ENCODE results near the gene DHFR.

DHFR gene

DNA sequence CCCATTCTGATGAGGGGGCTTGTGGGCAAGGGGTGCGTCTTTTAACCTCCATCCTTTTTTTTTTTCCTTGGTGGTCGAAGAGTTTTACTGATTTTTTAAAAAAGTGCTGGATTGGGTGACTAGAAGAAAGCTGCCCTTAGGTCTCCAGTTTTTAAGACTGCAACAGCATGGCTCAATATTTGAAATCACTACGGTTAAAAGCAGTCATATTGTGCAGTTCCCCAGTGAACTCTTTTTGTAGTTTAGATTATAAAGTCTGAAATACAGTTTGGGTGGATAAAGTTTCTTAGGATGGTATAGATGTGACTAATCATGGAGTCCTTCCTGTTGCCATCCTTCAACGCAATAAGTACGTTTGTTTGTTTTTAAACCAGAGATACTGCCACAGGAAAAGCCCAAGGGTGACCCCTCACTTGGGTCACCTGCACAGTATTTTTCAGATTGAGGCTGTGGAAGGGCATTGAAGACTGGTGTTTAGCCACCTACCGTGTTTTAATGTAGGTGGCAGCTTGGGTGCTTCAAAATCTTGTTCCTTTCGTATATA lies 520 bp upstream of the DHFR start:
- no peak for DNase-seq (ENCODE audit: low read depth in 3 of 3)

DNA sequence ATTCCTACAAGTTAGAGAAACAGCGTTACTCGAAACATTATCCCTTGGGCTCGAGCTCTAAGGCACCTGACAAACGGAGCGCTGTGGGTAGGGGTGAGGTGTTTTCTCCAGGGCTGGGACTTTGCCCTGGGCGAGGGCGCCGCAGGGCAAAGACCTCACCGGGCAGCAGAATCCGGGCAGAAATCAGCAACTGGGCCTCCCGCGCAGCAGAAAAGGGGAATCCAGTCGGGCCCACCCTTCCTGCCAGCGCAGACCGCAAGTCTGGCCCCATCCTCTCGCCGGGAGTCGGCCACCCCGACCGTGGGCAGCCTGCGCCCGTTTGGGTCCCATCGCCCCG lies 761 bp downstream of the DHFR start:
- DNase-seq (ENCODE audit: low read depth in 3 of 3) = peak in 2 of 3 donors; percentile 11 to 17

DNA sequence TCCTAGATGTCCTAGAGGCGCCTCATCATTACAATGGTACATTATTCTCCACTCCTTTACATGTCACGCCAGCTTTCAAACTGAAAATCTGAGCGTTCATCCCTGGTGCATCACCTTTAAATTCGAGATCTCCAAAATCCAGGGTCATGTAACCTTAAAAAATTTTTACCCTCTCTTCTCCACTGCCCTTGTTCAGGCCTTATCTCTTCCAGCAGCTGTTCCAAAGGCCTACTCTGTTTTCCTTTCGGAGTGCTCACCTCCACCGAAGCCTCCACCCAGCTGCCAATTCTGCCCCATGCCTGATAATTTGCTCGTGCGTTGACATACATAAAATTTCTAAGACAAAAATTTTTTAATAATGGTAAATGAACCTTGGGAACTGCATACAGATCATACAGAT lies 1.3 kb downstream of the DHFR start:
- no peak for DNase-seq (ENCODE audit: low read depth in 3 of 3)

DNA sequence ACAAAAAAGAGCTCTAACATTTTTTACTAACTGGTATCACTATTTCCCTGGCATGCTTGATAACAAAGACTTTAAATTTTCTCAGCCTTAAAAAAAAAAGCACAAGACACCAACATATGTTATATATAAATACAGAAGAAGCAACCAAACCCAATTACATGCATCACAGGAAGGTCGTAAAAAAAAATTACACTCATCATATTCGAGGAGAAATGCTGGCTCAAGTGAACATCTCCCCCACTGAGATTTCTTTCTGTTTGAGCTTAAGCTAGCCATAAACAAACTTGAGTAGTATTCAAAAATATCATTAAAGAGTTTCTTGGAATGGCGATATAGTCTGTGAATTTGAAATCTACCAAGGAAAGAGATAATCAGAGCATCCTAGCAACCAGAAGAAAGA lies 7.9 kb downstream of the DHFR start:
- DNase-seq (ENCODE audit: low read depth in 3 of 3) = no peak

DNA sequence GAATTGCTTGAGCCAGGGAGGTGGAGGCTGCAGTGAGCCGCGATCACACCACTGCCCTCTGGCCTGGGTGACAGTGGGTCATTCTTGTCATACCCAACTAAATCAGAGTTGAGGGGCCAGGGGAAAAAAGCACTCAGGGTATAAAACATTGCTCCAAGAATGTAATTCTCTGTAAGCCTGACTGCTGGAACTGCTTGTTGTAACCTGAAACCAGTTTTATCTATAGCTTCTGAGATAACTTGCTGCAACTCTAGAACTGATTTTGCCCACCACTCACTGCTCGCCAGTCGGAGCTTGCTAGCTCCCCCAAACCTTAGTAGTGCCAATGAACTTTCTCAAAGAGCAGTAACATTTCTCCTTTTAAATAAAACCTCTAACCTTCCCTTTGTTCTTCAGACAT lies 9.9 kb downstream of the DHFR start:
- DNase-seq (ENCODE audit: low read depth in 3 of 3) = no peak

DNA sequence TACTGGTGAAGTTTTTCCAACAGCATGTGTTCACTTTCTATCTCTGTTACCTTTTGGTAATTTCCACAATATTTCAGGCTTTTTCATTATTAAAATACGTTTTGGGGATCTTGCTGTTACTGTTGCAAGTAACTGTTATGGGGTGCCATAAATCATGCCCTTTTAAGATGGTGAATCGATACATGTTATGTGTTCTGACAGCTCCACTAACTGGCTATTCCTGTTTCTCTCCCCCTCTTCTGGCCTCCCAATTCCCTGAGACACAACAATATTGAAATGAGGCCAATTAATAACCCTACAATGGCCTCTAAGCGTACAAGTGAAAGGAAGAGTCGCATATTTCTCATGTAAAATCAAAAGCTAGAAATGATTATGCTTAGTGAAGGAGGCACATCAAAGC lies 13.4 kb downstream of the DHFR start:
- DNase-seq (ENCODE audit: low read depth in 3 of 3) = no peak

DNA sequence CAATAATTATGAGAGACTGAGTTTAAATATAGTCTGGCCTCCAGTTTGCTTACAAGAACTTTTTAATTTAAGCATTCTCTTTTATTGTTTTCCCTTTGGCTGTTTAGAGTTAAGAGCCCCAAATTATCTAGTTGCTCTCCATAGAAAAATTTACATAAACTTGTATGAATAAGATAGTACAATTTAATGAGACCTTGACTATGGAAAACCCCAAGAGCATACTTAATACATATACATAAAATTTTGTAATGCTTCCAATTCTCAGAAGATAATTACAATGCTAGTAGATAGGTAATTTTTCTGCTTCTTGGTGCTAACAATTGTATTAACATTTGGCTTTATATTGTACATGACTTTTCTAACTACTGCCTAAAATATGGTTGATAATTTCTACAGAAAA lies 20.6 kb downstream of the DHFR start:
- no peak for DNase-seq (ENCODE audit: low read depth in 3 of 3)

DNA sequence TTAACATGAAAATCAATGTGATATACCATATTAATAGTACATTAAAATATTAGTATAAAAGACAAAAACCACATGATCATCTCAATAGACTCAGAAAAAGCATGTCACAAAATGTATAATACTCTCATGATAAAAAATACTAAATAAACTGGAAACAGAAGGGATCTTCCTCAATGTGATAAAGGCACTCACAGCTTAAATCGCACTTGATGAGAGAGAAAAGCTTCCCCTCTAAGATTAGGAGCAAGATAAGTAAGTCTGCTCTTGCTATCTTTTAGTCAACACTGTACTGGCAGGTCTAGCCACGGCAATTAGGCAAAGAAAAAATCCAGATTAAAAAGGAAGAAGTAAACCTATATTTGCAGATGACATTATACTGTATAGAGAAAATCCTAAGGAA lies 22.1 kb downstream of the DHFR start:
- no peak for DNase-seq (ENCODE audit: low read depth in 3 of 3)

DNA sequence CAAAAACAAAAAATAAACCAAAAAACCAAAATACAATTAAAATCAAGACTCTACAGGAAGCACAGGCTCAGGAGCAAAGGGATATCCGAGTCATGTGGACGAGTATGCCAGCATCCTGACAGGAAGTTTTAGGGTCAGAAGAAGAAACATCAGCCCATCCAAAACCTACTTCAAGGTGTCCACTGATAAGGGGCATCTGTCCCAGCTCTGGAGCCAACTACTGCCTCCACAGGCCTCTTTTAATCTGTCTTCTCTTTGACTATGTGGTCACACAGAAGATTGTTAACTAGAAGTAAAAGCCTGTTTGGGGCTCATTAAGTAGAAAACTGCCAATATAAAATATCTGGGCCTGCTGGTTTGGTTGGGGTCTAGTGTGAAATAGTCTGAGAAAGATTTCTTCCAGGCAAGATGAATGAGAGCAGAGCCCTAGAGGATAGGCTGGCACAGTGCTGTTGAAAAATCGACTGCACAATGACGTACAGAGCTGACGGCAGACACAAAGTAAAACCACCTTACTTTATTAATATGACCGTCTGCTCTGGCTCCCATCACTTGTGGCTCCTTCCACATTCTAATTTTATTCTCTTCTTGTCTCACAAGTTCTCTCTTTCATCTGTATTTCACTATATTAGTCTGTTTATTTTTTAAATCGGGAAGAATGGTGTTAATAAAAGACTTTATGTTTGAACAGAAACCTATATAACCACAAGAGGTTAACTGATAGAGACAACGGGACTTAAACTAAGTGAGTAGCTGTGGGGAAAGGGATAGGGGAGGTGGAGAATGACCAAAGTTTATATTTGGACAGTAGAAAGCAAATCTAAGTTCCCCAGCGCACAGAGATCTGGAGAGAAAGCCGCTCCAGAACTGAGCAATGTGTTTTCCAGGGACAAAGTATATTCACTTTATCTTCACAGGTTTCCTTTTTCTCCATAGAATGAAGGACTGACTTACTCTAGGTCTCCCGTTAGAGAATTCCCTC lies 23.2 kb downstream of the DHFR start:
- no peak for DNase-seq (ENCODE audit: low read depth in 3 of 3)

DNA sequence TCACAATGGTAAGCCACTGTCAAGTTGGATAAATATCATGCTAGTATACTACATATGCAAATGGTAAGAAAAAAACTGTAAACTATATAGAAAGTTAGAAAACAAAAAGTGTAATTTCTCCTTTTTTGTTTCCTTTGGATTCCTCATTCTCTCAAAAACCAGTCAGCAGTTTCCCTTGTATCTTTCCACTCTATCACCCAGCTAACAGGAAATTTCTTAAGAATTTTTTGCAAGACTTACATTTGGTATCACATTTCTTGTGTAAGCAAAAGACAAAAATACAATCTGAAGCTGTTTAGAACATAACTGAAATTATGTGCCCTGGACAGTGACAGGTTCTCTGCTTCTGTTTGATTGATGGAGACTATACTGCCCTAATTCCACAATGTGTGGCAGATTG lies 25.5 kb downstream of the DHFR start:
- DNase-seq (ENCODE audit: low read depth in 3 of 3) = no peak

DNA sequence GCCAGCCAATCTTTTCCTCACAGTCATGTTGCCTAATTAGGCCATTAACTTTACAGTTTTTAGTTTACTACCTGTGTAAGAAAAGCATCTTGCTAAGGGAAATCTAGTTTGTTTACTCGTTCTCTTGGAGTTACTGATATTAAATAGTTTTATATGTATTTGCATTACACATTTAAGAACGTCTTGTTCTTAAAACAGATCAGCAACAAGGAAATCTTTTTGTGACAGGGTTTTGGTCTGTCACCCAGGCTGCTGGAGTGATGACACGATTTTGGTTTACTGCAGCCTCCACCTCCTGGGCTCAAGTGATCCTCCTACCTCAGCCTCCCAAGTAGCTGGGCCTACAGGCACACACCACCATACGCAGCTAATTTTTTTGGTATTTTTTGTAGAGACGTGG lies 29.6 kb downstream of the DHFR start:
- DNase-seq (ENCODE audit: low read depth in 3 of 3) = no peak

DNA sequence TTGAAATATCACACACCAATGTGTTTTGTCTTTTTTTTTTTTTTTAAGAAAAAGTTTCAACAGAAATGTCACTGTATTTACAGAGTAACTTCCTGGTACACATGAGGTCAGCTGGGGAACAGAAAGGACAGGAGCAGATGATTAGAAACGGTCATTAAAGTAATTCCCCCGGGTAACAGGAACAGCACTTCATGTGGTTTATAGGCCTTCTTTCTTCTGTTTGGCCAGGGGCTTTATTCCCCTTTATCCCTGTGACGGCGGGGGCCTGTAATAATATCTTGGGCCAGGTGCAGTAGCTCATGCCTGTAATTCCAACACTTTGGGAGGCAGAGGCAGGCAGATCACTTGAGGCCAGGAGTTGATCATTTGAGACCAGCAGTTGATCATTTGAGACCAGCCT lies 30.8 kb downstream of the DHFR start:
- DNase-seq (ENCODE audit: low read depth in 3 of 3) = no peak

DNA sequence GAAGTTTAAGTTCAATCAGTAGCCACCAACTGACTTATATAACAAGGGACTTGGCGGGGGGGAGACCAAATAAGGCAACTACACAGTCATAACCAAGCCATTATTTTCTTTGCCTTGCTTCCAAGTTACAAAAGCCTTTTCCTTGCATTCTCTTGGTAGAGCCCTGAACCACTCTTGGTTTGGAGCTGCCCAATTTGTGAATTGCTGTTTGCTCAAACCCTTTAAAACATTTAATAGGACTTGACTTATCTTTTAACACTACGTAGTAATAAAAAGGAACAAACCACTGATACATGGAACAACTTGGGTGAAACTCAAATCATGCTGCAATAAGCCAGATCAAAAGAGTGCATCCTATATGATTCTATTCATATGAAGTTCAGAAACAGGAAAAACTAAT lies 32.0 kb downstream of the DHFR start:
- DNase-seq (ENCODE audit: low read depth in 3 of 3) = no peak

DNA sequence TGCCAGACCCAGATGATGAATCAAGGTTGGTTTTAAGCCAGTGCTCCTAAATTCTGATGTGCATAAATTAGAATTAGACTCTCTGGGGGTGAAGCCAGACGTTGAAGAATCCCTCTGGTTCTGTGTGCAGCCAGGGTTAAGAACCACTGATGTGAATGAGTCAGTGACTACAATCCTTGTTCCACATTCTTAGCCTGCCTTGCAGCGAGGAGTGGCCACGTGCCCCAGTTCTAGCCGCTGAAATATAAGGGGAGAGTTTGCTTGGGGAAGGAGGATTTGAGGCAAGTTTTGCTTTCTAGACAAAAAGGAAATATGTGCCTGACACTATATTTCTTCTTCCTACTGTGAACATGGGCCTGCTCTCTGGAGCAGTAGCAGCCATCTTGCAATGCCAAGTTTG lies 34.6 kb downstream of the DHFR start:
- DNase-seq (ENCODE audit: low read depth in 3 of 3) = no peak

DNA sequence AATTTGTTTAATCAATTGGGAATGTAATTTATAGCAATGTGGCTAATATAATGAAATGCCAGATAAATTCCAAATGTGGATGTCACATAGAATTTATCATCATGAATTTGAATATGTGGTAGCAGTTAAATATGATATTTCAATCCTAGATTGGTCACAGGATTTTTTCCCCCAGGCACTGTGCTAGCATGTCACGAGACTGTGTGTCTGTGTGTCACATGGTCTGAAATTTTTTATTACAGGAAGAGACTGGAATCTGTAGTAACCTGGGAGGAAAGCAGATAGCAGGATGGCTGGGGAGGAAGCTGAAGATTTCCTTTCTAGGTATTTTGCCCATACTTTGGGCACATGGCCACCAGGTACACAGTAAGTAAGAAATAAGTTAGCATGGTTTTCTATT lies 35.7 kb downstream of the DHFR start:
- no peak for DNase-seq (ENCODE audit: low read depth in 3 of 3)

DNA sequence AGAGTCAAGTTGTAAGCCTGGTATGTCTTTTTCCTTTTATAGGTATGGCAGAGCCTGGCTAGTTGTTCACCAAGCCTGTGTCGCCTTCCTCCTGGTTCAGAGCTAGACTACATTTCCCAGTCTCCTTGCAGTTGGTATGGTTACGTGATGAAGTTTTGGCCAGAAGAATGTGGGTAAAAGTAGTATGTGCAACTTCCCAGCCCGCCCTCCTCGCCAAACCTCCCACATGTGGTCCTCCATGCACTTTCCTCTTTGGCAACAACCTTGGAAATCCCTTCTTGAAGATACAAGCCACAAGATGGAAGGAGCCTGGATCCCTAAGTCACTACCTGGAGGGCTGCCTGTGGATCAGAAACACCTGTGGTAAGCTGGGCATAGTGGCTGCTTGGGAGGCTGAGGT lies 36.3 kb downstream of the DHFR start:
- no peak for DNase-seq (ENCODE audit: low read depth in 3 of 3)

DNA sequence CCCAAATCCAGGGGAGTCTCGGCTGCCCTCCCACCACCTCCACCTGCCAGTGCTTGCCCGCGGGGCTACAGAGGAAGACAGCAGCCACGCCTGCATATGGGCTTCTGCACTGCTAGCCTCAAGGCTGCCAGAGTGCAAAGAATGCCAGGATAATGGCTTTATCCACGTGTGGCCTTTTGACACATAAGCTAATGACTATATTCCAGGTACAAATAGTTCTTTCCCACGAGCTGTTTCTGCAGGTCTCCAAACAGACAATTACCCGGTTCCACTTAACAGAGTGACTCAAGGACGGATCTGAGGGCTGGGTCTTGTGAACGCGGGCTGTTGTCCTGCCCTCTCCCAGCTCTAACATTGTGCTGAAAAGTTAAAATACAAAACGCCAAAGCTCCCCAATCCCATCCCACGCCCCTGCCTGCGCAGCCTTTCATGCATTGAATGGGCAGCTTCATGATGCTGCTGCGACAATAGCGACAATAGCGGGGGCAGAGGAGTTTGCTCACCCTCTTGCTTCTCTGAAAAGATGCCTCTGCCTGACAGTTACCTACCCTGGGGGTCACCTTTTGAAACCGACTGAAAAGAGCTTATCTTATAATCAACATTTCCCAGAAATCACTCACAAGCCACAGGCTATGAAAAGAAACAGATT lies 39.4 kb downstream of the DHFR start:
- DNase-seq (ENCODE audit: low read depth in 3 of 3) = no peak

DNA sequence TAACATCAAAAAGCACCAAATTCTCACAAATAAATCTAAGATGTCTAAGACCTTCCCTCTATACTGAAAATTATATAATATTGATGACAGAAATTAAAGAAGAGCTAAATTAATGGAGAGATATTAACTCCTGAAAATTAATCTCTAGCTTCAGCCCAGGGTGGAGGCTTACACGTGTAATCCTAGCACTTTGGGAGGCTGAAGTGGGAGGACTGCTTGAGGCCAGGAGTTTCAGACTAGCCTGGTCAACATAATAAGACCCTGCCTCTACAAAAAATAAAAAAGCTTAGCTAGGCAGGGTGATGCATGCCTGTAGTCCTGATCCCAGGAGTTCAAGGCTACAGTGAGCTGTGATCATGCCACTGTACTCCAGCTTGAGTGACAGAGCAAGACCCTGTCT lies 45.1 kb downstream of the DHFR start:
- no peak for DNase-seq (ENCODE audit: low read depth in 3 of 3)

DNA sequence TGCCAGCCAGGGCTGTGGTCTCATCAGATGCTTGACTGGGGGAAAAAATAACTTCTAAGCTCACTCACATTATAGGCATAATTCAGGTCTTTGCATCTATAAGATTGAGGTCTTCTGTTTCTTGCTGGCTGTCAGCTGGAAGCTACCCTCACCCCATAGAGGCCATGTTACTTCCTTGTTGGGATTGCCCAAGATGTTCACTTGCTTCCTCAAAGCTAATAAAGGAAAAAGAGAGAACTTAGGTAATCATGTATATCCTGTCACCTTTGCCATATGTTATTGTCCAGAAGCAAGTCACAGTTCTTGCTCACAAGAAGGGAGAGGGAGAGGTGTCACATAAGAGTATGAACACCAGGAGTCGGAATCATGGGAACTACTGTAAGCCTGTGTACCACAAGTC lies 46.1 kb downstream of the DHFR start:
- no peak for DNase-seq (ENCODE audit: low read depth in 3 of 3)

DNA sequence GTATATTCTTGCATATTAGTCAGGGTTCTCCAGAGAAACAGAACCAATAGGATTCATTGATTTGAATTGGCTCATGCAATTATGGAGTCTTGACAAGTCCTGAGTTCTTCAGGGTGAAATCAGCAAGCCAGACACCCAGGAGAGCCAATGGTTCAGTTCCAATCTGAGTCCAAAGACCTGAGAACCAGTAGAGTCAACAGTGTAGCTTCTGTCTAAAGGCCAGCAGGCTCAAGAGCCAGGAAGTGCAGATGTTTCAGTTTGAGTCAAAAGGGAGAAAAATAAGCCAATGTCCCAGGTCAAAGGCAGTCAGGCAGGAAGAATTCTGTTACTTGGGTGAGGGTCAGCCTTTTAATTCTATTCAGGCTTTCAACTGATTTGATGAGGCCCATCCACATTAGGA lies 47.0 kb downstream of the DHFR start:
- DNase-seq (ENCODE audit: low read depth in 3 of 3) = no peak

DNA sequence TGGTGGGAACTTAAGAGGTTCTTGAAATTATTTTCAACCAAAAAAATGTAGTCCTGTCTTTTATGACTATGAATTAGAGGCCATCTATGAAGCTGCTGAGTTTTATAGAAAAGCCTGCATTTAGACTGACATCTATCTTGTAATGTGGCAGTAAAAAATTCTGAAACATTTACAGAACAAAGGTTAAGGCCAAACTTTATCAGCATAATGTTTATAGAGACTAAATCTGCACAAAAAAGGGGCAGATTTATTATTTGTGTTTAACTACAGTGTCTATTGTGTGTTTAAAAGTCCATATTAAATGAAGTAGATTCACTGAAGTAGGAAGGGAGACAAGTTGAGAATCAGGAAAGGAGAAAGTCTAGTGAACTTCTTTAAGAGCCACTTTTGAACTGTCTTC lies 47.4 kb downstream of the DHFR start:
- DNase-seq (ENCODE audit: low read depth in 3 of 3) = no peak

DNA sequence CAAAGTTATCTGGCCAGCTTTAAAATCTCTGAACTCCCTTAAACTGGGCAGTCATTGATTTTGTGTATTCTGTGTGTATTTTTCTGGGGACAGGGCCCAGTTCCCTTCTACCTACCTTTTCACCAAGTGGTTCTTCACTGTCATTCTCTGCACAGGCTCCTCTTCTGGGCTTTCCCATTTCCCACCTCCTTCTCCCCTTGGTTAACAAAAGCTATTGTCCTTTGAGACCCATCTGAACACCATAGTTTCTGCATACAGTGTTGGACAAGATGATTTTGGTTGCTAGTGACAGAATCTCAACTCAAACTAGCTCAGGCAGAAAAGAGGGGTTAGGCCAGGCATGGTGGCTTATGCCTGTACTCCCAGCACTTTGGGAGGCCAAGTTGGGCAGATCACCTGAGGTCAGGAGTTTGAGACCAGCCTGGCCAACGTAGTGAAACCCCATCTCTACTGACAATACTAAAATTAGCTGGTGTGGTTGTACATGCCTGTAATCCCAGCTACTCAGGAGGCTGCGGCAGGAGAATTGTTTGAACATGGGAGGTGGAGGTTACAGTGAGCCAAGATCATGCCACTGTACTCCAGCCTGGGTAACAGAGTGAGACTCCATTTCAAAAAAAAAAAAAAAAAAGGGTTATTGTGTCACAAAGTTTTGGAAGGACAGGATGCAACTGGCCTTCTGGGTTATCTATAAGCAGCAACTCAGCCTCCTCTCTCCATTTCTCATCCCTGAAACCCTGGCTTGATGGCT lies 53.7 kb downstream of the DHFR start:
- no peak for DNase-seq (ENCODE audit: low read depth in 3 of 3)

DNA sequence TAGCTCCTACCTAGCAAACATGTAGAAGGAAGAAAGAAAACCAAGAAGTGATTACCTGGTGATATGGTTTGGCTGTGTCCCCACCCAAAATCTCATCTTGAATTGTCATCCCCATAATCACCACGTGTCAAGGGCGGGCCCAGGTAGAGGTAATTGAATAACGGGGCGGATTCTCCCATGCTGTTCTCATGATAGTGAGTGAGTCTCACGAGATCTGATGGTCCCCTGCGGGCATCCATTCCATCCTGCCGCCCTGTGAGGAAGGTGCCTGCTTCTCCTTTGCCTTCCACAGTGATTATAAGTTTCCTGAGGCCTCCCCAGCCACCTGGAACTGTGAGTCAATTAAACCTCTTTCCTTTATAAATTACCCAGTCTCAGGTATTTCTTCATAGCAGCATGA lies 57.3 kb downstream of the DHFR start:
- DNase-seq (ENCODE audit: low read depth in 3 of 3) = no peak

Measured in stimulated activated CD4-positive, alpha-beta T cell treated with anti-CD3 and anti-CD28 coated beads, TNF-alpha, amount 100 ng/mL, for 48 hours (primary cell).